ENCODE measurements around the gene FICD. TPM values are rescaled to one million over a fixed set of nuclear protein-coding genes. Genes with fewer than 3 reads are reported as not detected.

Gene FICD
- total RNA-seq, 3 donors from 2014 or later (not counting 1 experiment from before 2014, with no cell fraction given) = 3.9 to 7.5 (median 6.6) TPM

DNA sequence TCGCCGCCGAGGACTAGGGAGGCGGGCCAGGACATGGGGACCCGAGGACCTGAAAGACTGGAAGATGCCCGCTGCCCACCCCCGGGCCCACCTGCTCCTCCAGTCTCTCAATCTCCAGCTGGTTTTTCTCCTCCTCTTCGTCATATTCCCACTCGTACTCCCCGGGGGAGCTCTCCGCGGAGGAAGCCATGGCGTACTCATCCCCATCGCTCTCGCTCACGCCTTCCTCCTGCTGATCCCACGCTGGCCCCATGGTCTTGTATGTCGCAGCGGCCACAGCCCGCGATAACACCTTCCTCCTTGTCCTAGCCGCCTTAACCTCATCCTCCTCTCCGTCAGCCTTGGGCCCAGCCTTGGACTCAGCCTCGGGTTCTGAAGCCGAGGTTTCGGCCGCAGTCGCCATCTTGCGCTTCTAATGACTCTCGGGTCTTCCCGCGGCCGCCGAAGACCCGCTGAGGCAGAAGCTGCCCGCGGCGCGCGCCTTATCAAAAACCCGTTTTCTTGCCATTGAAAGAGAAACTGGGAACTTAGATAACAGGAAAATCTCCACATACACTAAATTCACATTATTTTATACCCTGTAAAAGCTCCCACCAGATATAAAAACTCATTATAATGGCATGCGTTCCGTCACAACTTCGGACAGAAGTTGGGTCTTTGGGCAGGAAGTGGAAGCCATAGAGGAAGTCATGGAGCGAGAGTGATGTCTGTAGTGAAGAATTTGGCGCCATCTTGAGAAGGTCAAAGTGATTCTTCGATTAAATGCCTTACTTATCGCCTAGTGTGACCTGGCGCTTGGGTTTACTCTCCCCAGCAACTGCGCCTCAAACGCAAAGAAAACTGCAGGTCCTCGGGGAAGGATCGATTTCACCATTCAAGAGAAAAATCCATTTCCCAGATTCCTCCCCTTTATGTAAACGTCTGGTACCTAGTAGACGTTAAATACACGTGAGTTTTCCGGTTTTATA, 46.0 kb downstream of the FICD start, which contains the start of gene SART3:
Gene SART3, minus strand, starts transcription at position 422 of the 968 bp plus-strand sequence. Its CDS starts 19 bp downstream, at position 403.
- peak within 1 kb of the TSS; percentile 75 for H3K4me3 ChIP-seq (ENCODE audit: low read length)
- H3K27ac Mint-ChIP-seq = peak within 1 kb of the TSS; percentile 99 to 100

GRCh38 chr12:108561852-108562347, 46.8 kb downstream of the FICD start:
- Histone ChIP-seq H3K27ac (ENCODE audit: low read length) (peak overlapping the region; percentile 92), H3K27me3 (ENCODE audit: control insufficient read depth, insufficient read depth, low read length) (no peaks in the 10 kb centered on the region), H3K9me3 (ENCODE audit: control insufficient read depth, insufficient read depth, low read length) (no peaks in the 10 kb centered on the region), H3K4me3 (ENCODE audit: low read length) (peak overlapping the region; percentile 75), H3K4me1 (ENCODE audit: control insufficient read depth, insufficient read depth, low read length) (peaks cover 38% of the 10 kb centered on the region), H3K36me3 (ENCODE audit: control insufficient read depth, insufficient read depth, low read length) (peaks cover 28% of the 10 kb centered on the region)
- no peaks in the 10 kb centered on the region for H3K9me3 Mint-ChIP-seq
- H3K4me1 Mint-ChIP-seq = peaks cover 45% of the 10 kb centered on the region in 2 donors
- ATAC-seq (peak in 2 of 3 donors; percentile 1 to 3), DNase-seq (peak in 1 of 2 donors; percentile 25)
- TF ChIP-seq, protein P1, sequence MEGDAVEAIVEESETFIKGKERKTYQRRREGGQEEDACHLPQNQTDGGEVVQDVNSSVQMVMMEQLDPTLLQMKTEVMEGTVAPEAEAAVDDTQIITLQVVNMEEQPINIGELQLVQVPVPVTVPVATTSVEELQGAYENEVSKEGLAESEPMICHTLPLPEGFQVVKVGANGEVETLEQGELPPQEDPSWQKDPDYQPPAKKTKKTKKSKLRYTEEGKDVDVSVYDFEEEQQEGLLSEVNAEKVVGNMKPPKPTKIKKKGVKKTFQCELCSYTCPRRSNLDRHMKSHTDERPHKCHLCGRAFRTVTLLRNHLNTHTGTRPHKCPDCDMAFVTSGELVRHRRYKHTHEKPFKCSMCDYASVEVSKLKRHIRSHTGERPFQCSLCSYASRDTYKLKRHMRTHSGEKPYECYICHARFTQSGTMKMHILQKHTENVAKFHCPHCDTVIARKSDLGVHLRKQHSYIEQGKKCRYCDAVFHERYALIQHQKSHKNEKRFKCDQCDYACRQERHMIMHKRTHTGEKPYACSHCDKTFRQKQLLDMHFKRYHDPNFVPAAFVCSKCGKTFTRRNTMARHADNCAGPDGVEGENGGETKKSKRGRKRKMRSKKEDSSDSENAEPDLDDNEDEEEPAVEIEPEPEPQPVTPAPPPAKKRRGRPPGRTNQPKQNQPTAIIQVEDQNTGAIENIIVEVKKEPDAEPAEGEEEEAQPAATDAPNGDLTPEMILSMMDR (IDR thresholded peaks at IDR 0.05) = no peak
- WGBS (ENCODE audit: insufficient coverage) = under 1% methylated on average over 19 of the region's 20 CpGs
- peak overlapping the region; percentile 99 to 100 for H3K27ac Mint-ChIP-seq
- no peaks in the 10 kb centered on the region for H3K36me3 Mint-ChIP-seq
- peak overlapping the region; percentile 100 for H3K4me3 Mint-ChIP-seq
- intact Hi-C loops (cut with micrococcal nuclease) = loop anchor here (1.0 to 10.0 kb wide), 5 partner anchors 47 to 491 kb away; partner anchors contain the start of genes FICD, SELPLG and USP30
- H3K27me3 Mint-ChIP-seq (ENCODE audit: low read depth in 2 of 2) = no peaks in the 10 kb centered on the region

More for the DNA sequence above, 46.0 kb downstream of the FICD start, which contains the start of gene SART3:
- no peaks in the 10 kb centered on the region for H3K9me3 Mint-ChIP-seq
- WGBS (ENCODE audit: insufficient coverage) = under 1% methylated on average over 53 of the region's 57 CpGs
- H3K4me1 Mint-ChIP-seq = peaks cover 52 to 53% of the 10 kb centered on the region in 2 donors
- peaks cover 22% of the 10 kb centered on the region for H3K36me3 ChIP-seq (ENCODE audit: control insufficient read depth, insufficient read depth, low read length)
- no peaks in the 10 kb centered on the region for H3K36me3 Mint-ChIP-seq
- peak; percentile 54 to 69 (median 67) for ATAC-seq
- peak within 1 kb of the TSS; percentile 100 for H3K4me3 Mint-ChIP-seq
- H3K27ac ChIP-seq (ENCODE audit: low read length) = peak within 1 kb of the TSS; percentile 92
- no peaks in the 10 kb centered on the region for H3K9me3 ChIP-seq (ENCODE audit: control insufficient read depth, insufficient read depth, low read length)
- TF ChIP-seq, protein P1 (IDR thresholded peaks at IDR 0.05) = no peak
- intact Hi-C loops (cut with micrococcal nuclease) = loop anchor here (1.0 to 10.0 kb wide), 4 partner anchors 46 to 492 kb away; partner anchors contain the start of genes FICD, SELPLG and USP30
- DNase-seq = peak; percentile 81 to 94
- no peaks in the 10 kb centered on the region for H3K27me3 ChIP-seq (ENCODE audit: control insufficient read depth, insufficient read depth, low read length)
- H3K4me1 ChIP-seq (ENCODE audit: control insufficient read depth, insufficient read depth, low read length) = peaks cover 37% of the 10 kb centered on the region
- no peaks in the 10 kb centered on the region for H3K27me3 Mint-ChIP-seq (ENCODE audit: low read depth in 2 of 2)

DNA sequence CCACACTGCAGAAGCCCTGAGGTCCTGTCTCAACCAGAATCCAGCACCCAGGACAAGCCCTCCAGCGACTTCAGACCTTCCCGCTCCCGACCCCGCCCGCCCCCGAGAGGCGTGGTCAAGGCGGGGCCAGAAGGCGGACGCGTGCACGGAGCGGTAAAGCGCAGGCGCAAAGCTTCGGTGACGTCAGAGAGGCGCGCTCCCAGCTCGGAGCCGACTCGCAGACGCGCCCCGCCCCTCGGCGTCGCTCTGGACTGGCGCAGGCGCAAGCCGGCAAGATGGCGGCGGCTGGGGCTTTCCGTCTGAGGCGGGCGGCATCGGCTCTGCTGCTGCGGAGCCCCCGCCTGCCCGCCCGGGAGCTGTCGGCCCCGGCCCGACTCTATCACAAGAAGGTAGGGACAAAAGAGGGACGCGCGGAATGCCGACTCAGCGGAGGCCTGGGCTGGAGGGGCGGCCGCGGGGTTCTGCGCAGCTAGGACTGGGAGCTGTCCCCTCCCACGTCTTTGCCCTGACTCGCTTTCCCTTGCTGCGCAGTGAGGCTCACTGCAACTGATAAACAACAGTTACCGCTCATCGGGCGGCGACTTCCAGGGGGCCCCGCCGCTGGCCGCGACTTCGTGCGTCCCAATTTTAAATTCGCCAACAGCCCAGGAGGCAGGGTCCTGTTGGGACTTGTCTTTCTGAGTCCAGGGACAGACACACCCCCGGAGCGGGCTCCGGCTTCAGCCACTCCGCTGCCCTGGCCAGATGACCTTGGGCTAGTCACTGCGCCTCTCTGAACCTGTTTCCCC, 47.5 kb downstream of the FICD start, which contains the start of gene ISCU:
Gene ISCU, plus strand, starts transcription at position 249 of the 788 bp plus-strand sequence. Its CDS starts 27 bp downstream, at position 276.
- Mint-ChIP-seq H3K36me3 (peaks cover 6% of the 10 kb centered on the region), H3K4me3 (peak within 1 kb of the TSS; percentile 100), H3K4me1 (peaks cover 39 to 42% of the 10 kb centered on the region in 2 donors), H3K27me3 (ENCODE audit: low read depth in 2 of 2) (no peaks in the 10 kb centered on the region), H3K27ac (peak within 1 kb of the TSS; percentile 99 to 100), H3K9me3 (no peaks in the 10 kb centered on the region)
- Histone ChIP-seq H3K36me3 (ENCODE audit: control insufficient read depth, insufficient read depth, low read length) (peaks cover 34% of the 10 kb centered on the region), H3K27me3 (ENCODE audit: control insufficient read depth, insufficient read depth, low read length) (no peaks in the 10 kb centered on the region), H3K9me3 (ENCODE audit: control insufficient read depth, insufficient read depth, low read length) (no peaks in the 10 kb centered on the region), H3K27ac (ENCODE audit: low read length) (peak within 1 kb of the TSS; percentile 96), H3K4me1 (ENCODE audit: control insufficient read depth, insufficient read depth, low read length) (peaks cover 38% of the 10 kb centered on the region), H3K4me3 (ENCODE audit: low read length) (peak within 1 kb of the TSS; percentile 97)
- under 1% methylated on average over 72 of the region's 72 CpGs for WGBS (ENCODE audit: insufficient coverage)
- DNase-seq (peak; percentile 99 to 100), ATAC-seq (peak; percentile 76 to 92 (median 77))
- TF ChIP-seq, protein P1 (IDR thresholded peaks at IDR 0.05) = no peak
- intact Hi-C loops (cut with micrococcal nuclease) = loop anchor here (1.0 to 10.0 kb wide), 9 partner anchors 56 to 531 kb away; partner anchors contain the start of genes ALKBH2 and SELPLG

All from natural killer cell (primary cell).